T-helper 1 cell treated with Interleukin-12 subunit alpha and Interleukin-12 subunit beta and Interleukin-4 antibody, amounts not matched to agents 30 ng/mL and 1 ng/mL, for 36 hours (primary cell): ENCODE results near the gene KBTBD7. TPM values are rescaled to one million over a fixed set of nuclear protein-coding genes. Genes with fewer than 3 reads are reported as not detected.

Source experiments
- intact Hi-C: fragments of 100-400 bp; cut with micrococcal nuclease; formaldehyde crosslinking; loops from one replicate; pipeline ENCODE4 v1.15.1; 2024
- total RNA-seq: library from RNA; stranded (reverse); gene quantifications from 2 replicates; pipeline ENCODE4 v1.2.3, GENCODE V29; 2022

The KBTBD7 gene
- total RNA-seq = 10.1 and 10.7 TPM in 2 replicates

- intact Hi-C loops = loop anchor here (1.0 to 5.0 kb wide), 16 partner anchors 28 to 1592 kb away; partner anchors contain the start of genes ELF1, KBTBD6, LHFPL6 and MRPS31
These were observed at the start of gene KBTBD7 for GRCh38 chr13:41193919-41194824. KBTBD7 (minus strand) TSS chr13:41194569; CDS start chr13:41194257, 312 bp downstream.

- intact Hi-C loops = no loop called here
These were observed 47.3 kb upstream of the KBTBD7 start for GRCh38 chr13:41241626-41242025.

- intact Hi-C loops = no loop called here
These were observed 42.0 kb upstream of the KBTBD7 start for GRCh38 chr13:41236369-41236768.

- intact Hi-C loops = no loop called here
These were observed 38.5 kb upstream of the KBTBD7 start for GRCh38 chr13:41232578-41233480.

- intact Hi-C loops = no loop called here
These were observed 37.4 kb upstream of the KBTBD7 start for GRCh38 chr13:41231786-41232185.

- intact Hi-C loops = no loop called here
These were observed 36.8 kb upstream of the KBTBD7 start for GRCh38 chr13:41231025-41231677.

- intact Hi-C loops = no loop called here
These were observed 35.0 kb upstream of the KBTBD7 start for GRCh38 chr13:41229356-41229755.

- intact Hi-C loops = no loop called here
These were observed 30.0 kb upstream of the KBTBD7 start for GRCh38 chr13:41224113-41225110.

GRCh38 chr13:41222259-41222852 is 28.0 kb upstream of the KBTBD7 start:
- intact Hi-C loops = loop anchor here (1.0 to 2.0 kb wide), 5 partner anchors 28 to 248 kb away; partner anchors contain the start of genes KBTBD6 and KBTBD7

- intact Hi-C loops = no loop called here
These were observed 26.0 kb upstream of the KBTBD7 start for GRCh38 chr13:41220401-41220800.

- intact Hi-C loops = no loop called here
These were observed 21.8 kb upstream of the KBTBD7 start for GRCh38 chr13:41216160-41216559.

GRCh38 chr13:41213919-41214318 is 19.6 kb upstream of the KBTBD7 start:
- intact Hi-C loops = no loop called here

GRCh38 chr13:41213316-41213715 is 18.9 kb upstream of the KBTBD7 start:
- intact Hi-C loops = no loop called here

GRCh38 chr13:41212881-41213280 is 18.5 kb upstream of the KBTBD7 start:
- intact Hi-C loops = no loop called here

GRCh38 chr13:41211062-41211461 is 16.7 kb upstream of the KBTBD7 start:
- intact Hi-C loops = no loop called here

GRCh38 chr13:41206467-41206866 is 12.1 kb upstream of the KBTBD7 start:
- intact Hi-C loops = no loop called here

GRCh38 chr13:41203810-41204209 is 9.4 kb upstream of the KBTBD7 start:
- intact Hi-C loops = no loop called here

GRCh38 chr13:41200126-41200525 is 5.8 kb upstream of the KBTBD7 start:
- intact Hi-C loops = no loop called here

- intact Hi-C loops = no loop called here
These were observed 5.2 kb upstream of the KBTBD7 start for GRCh38 chr13:41199526-41199925.

- intact Hi-C loops = no loop called here
These were observed 4.7 kb upstream of the KBTBD7 start for GRCh38 chr13:41199079-41199478.
